NCI-H446 (cell line): ENCODE results near the gene DHPS.
"Not testable (repeated sequence)": the region's sequence is repeated elsewhere in the genome, so short reads cannot be mapped to it uniquely, and the experiment has no call there.

Experiments used
- DNase-seq, 2 experiments: peaks; one replicate each; lab custom pipeline; 2025; lab: John Stamatoyannopoulos, UW

Gene DHPS

DNA sequence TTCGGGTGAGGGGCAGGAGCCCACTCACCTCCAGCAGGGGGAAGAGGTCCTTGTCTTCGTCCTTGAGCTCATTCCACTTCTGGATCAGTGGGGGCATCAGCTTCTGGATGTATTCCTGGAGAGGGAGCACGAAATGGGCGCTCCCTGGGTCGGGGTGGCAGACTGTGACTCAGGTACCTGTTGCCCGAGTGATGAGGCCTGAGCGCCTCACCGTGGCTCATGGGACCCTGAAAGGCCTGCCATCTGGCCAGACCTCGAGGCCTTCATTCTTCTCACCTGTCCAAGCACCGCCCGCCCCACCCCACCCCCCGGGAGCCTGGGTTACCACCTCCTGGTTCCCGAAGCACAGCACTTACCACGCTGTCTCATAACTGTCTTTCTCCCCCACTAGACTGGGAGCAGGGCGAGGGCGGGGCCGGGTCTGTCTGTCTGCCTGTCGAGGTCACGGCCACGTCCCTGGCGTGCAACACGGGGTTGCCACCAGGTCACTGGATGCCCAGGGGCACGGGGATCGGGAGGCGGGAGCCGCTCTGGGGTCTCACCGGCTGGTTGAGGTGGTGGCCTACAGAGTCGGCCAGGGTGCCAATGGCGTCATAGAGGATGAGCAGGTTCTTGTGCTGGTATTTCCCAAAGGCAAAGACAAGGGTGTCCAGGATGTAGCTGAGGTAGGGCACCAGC lies 24.1 kb upstream of the DHPS start:
- DNase-seq, result no peak

DNA sequence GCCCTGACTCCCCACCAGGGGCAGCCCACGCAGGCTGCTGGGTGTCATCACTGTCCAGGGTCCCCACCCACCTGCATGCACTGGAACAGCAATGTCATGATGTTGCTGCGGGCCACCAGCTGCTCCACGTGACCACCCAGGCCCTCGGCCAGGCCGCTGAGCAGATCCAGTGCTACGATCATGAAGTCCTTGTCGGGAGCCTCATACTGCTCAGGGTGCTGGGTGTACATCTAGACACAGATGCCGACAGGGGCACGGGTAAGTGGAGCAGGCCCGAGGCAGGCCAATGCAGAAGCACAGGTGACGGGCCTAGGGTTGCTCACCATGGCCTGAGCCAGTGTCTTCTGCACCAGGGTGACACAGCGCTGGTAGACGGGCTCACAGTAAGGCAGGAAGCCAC lies 23.5 kb upstream of the DHPS start:
- no peak for DNase-seq

DNA sequence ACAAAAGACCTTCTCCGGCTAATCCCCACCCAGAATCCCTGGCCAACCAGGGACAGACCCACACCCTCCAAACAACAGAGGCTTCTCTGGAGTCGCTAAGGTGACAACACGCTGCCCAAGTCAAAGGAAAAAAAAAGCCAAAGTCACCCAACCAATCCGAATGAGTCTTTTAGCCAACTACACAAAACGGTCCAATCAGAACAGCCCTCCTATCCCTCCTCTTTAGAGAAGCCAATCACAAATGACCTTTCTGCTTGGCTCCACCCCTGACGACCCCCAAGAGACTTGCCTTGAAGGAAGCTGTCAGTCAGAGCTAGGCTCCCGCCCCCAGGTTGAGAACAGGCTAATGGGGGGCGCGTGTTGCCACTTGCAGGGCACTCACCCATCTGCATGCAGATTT lies 21.4 kb upstream of the DHPS start:
- peak; percentile 47 to 52 for DNase-seq

DNA sequence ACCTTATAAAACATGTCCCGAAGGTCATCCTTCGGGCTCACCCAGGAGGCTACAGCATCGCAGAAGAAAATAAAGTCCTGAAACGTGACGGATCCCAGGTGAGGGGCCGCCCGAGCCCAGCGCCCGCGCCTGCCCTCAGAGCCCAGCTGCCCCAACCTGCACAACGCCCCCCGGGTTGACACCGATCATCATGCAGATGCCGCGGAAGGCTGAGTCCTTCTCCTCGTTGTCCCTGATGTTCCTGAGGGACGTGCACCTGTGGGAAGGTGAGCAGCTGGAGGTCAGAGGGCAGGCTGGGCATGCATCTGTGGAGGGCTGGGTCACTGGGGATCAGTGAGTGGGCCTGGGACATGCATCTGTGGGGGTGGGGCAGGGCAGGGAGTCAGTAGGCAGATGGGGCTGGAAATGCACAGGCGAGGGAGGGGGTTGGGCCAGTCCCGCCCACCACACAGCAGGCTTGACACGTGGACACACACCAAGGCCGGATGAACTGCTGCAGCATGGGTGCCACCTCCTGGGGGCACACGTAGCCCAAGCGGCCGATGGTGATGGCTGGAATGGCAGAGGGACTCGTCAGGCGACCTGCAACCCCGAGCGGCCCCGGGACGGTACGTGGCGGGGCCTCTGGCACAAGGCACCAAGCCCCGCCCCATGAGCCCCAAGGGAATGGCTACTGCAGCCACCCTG lies 20.1 kb upstream of the DHPS start:
- no peak for DNase-seq

DNA sequence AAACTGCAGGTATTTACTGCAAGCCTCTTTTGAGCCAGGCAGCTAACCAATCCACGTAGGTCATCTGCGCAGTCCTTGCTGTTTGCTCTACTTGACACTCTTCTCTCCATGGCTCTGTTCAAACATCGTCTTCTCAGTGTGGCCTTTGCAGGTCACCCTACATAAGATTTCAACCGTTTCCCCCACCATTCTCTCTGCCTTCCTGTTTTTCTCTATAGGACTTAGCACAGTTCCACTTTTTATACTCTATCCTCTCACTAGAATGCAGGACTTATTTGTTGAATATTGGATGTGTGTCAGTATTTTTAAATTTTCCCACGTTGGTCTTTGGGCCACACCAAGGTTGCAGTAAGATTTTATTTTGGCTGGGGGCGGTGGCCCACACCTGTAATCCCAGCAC lies 16.5 kb upstream of the DHPS start:
- no peak for DNase-seq

DNA sequence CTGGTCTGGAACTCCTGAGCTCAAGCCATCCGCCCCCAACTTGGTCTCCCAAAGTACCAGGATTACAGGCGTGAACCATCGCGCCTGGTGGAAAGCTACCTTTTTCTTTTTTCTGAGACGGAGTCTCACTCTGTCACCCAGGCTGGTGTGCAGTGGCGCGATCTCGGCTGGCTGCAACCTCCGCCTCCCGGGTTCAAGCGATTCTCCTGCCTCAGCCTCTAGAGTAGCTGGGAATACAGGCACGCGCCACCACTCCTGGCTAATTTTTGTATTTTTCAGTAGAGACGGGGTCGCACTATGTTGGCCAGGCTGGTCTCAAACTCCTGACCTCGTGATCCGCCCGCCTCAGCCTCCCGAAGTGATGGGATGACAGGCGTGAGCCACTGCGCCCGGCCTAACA lies 15.7 kb upstream of the DHPS start:
- not testable (repeated sequence) for DNase-seq

DNA sequence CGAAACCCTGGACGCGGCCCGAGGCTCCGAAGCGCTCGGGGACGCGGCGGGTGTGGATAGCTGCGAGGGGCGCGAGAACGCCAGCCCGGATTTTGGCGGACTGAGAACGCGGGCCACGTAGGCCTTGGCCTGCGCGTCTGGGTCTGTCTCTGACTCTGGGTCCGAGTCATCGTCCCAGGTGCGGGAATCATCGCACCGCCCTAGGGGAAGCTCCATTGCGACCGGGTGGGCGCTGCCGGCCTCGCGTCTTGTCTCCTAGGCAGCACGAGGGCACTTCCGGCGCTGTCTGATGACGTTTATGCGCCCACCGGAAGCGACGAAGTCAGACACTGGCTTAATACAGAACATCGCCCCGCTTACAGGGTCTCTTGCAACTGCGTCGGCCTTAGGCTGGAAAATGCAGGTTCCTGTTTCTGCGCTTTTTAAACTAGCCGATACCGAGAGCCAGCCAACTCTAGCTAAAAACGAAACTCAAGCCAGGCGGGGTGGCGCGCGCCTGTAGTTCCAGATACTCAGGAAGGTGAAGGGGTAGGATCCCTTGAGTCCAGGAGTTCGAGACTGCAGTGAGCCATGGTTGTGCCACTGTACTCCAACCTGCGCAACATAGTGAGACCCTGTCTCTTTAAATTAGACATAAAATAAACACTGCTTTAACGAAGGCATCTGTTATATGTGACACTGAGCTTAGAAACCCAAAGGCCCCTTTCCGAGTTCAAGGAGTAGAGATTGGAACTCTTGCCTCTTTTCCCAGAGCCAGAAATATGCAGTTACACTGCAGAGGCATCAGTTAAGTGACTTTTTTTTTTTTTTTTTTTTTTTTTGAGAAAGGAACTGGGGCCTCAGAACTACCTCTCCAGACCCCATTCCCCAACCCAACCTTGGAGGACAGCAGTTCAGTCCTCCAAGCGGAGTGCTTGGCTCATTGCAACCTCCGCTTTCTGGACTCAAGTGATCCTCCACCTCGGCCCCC lies 15.0 kb upstream of the DHPS start, which contains the start of gene FBXW9:
TSS of gene FBXW9 (minus strand) at position 266 of the 970 bp plus-strand sequence. CDS start at position 216, 50 bp downstream.
- peak; percentile 92 to 97 for DNase-seq

DNA sequence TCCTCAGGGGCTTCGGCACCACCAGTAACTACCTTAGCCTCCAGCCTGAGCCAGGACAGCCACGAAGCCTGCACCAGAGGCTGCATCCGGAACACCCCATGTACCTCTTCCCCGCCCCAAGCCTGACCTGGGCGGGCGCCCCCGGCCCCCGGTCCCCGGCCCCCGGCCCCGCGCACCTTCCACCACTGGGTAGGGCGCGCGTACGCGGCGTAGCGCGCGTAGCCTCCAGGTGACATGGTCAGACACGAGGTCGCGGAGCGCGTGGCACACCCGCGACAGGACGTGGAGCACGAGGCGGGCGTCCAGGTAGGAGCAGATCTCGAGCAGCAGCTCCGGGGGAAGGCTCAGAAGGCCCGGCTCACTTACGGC lies 14.3 kb upstream of the DHPS start:
- no peak for DNase-seq

DNA sequence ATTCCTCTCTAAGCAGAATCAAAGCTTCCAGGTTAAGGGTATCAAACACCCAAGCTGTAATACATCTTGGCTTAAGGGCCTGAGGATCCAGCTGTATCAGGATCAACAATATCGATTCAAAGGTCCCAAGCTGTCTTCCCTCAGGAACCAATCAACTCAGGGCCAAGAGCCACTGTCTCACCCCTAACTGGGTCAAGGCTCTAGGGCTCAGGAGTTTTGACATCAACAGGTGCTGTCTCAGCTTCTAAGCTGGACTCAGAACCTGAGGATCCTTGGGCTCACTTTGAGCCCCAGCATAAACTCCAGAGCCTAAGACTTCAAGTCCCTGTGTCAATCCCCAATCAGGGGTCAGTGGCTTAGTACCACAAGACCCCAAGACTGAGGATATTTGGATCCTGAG lies 13.8 kb upstream of the DHPS start:
- no peak for DNase-seq

DNA sequence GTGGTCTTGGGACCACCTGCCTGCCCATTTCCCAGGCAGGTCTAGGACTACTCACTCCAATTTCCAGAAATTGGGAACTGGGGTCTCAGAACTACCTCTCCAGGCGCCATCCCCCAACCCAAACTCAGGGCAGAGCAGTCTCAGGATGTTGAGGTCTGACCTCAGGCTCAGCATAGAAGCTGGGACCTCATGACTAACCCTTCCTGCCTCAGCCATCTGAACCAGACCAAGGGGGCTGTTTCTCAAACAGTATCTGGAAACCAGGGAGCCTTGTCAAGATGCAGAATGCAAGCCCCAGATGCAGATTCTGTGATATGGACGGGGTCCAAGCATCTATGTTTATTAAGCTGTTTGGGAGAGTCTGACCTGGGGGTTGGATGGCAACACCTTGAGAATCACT lies 13.4 kb upstream of the DHPS start:
- DNase-seq, result no peak

DNA sequence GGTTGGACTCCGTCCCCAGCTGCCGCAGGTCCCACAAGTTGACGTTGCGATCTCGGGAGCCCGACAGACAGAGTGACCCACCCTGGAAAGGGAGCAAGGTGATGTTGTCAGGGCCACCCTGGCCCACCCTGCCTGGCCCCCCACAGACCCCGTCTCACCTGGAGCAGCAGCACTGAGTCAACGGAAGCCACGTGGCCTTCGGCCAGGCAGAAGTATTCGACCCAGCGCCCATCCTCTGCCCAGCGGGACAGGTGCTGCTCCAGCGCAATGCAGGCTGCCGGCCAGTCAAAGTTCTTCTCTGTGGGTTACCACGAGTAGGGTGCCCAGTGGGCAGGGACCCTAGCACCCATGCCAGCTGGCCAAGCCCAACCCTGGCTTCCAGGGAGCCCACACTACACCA lies 13.0 kb upstream of the DHPS start:
- no peak for DNase-seq

DNA sequence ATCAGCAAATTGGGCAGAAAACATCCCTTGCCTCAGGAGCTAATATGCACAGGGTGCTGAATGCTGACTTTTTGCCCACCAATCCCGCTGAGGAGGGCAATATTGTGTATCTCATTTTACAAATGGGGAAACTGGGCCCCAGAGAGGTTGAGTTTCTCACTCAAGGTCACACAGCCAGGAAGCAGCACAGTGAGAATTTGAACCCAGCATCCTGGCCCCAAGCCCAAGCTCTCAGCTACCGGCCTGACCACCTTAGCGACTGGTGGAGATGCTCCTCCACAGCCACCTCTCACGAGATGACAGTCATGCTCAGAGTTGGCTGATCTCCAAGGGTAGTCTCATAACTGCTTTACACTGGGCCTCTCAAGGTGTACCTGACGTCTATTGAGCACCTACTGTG lies 11.3 kb upstream of the DHPS start:
- DNase-seq, result no peak

DNA sequence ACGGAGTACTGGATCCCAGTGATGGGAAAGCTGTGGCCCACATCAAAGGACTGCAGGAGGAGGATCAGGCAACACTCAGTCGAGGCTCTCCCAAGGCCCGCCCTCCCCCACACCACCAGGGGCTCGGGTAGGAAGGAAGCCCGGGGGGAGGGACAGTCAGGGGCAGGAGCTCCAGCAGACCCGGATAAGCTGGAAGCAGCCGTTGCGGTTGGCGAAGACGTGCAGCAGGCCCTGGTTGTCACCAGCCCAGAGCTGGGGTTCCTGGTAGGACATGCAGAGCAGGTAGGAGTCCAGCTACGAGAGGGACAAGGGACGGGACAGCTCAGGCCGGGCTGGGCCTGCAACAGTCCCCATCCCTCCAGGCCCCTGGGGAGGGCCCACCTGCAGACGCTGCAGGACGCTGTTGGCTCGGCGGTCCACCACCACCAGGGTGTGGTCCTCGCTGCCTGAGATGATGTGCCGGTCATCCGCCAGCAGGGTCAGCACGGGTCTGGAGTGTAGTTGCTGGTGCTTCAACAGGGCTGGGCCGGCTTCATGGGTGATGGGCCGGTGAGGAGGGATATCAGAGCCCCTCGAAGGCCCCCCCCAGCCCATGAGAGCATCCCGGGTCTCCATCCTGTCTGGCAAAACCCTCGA lies 8.0 kb upstream of the DHPS start:
- no peak for DNase-seq

DNA sequence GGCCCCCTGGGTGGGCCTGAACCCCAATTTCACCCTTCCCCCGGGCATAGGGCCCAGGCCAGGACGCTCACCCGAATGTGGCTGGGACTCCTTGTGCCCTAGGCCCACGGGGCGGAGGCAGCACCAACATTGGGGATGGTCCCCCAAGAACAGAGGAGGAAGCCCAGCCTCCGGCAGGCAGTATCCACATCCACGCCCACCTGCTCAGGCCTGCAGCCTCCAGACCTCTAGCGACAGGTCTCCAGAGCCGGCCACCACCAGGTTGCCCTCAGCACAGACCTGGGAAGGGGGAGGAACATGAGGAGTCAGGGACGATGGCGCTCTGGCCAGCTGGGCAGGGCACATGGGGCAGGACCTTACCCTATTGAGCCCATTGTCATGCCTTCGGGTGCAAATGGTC lies 7.3 kb upstream of the DHPS start:
- DNase-seq, result no peak

DNA sequence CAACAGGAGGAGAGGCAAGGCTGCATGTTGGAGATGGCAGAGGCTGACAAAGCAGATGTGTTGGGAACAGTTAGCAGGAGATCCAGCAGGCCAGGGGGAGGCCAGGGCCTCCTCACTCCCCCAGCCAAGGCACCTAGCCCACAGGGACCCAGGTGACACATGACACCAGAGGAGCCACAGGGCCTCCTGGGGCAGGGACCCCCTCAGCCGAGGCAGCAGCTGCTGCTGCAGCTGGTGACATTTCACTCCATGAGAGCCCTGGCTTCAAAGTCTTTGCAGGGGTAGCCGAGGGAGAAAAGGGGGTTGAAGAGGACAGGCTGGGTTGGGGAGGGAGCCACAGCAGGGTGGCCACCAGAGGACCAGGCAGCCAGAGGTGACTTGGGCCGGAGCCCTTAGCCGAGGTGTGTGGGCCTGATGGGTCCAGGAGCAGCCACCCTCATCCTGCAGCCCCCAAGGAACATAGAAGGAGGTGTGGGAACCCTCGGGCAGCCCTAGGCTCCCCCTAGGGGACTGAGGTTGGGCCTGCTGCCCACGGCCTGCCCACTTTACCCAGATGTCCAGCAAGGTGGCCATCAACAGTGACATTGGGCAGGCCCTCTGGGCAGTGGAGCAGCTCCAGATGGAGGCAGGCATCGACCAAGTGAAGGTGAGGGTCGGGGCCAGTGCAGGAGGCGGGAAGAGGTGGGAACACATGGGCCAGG lies 6.0 kb upstream of the DHPS start, which contains the start of gene GNG14:
TSS of gene GNG14 (plus strand) at position 503 of the 701 bp plus-strand sequence. CDS start at position 554, 51 bp downstream.
- DNase-seq, result no peak

DNA sequence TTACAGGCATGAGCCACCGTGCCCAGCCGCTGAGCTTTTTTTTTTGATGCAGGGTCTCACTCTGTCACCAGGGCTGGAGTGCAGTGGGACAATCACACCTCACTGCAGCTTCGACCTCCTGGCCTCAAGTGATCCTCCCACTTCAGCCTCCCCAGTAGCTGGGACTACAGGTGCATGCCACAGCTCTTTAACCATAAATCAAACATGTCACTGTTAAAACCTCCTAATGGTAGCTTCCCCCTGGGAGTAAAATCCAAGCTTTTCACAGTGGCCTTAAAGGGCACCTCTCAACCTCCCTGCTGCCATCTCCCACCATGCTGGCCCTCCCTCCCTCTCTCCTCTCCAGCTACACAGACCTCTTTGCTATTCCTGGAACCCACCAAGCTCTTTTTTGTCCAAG lies 4.2 kb upstream of the DHPS start:
- DNase-seq, result no peak

DNA sequence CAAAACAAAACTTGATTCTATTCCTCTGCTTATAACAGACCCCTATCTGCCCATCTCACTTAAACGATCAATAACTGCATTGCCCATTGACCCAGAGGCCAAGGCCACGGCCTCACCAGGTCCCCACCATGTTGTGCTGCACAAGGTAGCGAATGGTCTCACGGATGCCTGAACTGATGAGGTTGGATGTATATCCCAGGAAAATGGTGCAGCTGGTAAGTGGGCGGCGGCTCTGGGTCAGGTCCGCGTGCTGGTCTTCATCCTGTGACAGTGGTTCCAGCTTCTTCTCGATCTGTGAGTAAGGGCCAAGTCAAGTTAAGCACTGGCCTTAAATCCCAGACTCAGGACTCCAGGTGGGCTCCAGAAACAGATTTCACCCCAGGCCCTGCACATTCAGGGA lies 1.6 kb downstream of the DHPS start:
- DNase-seq, result no peak

DNA sequence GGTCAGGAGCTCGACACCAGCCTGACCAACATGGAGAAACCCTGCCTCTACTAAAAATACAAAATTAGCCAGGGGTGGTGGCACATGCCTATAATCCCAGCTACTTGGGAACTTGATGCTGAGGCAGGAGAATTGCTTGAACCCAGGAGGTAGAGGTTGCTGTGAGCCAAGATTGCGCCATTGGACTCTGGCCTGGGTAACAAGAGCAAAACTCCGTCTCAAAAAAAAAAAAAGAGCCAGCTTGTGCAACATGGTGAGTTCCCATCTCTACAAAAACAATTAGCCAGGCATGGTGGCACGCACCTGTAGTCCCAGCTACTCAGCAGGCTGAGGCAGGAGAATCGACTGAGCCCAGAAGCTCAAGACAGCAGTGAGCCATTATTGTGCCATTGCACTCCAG lies 3.6 kb downstream of the DHPS start:
- not testable (repeated sequence) for DNase-seq

DNA sequence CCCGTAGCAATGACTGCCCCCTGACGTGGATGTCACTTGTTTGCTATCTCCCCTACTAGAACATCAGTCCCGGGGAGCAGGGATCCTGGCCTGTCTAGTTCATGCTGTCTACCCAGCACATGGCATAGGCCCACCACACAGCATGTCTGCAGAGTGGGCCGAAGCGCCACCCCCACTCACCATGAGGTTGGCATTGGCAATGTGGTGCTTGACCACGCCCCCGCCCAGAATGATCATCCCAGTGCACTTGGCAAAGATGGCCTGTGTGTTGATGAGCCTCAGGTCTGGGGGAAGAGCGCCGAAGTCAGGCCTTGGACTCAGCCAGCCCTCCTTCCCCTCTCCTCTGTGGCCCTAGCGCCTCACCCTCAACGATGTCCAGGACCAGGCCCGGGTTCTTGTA lies 4.8 kb downstream of the DHPS start:
- DNase-seq, result no peak

DNA sequence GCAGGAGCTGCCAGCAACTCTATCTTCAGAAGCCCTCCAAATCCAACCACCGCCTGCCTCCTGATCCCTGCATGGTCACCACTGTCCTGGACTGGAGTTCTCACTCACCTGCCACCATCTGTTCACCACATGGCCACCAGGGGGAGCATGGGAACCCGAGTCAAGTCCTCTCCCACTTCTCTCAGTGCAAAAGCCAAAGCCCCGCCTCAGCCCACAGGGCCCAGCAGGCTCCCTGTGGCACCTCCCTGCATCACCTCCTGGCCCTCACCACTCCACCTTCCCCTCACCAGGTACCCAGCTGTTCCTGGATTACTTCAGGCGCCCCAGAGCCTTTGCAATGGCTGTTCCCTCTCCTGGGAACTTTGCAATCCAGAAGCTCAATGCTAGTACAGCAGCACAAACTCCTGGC lies 5.3 kb downstream of the DHPS start:
- DNase-seq, result peak; percentile 44 to 75

DNA sequence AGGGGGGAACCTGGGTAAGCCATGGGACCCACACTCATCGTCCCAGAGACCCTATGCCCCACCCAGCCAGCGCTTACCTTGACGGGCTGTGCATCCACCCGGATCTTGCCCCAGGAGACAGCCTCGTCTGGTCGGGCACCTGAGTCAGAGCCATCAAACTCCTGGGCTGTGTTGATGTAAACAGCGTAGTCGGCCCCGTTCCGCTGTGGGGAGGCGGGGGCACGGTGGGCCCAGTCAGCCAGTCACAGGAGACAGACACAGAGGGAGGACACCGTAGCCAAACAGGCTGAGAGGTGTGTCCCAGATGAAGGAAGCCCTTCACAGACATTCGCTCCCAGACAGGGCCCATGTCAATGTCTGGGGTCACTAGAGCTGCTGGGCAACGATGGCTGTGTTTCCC lies 5.7 kb downstream of the DHPS start:
- DNase-seq, result no peak

DNA sequence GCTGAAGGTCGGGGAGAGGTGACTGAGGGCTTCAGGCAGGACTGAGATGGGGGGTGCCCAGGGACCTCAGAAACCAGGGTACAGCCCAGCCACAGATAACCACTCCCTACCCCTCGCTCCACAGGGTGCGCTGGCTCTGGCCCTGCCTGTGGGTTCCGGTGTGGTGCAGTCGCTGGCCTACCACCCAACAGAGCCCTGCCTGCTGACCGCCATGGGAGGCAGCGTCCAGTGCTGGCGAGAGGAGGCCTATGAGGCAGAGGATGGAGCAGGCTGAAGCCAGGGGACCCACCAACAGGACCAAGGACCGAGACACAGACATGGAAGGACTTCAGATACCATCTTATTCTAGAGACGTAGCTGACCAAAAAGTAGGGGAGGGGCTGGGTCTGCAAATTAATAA lies 6.3 kb downstream of the DHPS start:
- DNase-seq, result no peak
